Sigmoid colon (tissue), 7 donors: ENCODE results near the gene CENATAC. TPM values are rescaled to one million over a fixed set of nuclear protein-coding genes. Genes with fewer than 3 reads are reported as not detected.
"Not testable (repeated sequence)": the region's sequence is repeated elsewhere in the genome, so short reads cannot be mapped to it uniquely, and the experiment has no call there.

ENCODE experiments used
- DNase-seq: peaks from one replicate; pipeline ENCODE4 v3.0.0-alpha.2; 2019
- H3K27ac ChIP-seq, 4 donors: fragments of 200-600 bp; sonication (generic); one replicate each; pipeline ENCODE4 v1.5.1; 2016 to 2019; ENCODE audit warnings: mild to moderate bottlenecking in 1 of 4
- H3K27me3 ChIP-seq, 3 donors: fragments of 200-600 bp; sonication (generic); one replicate each; pipeline ENCODE4 v1.5.1; 2019; ENCODE audit warnings: mild to moderate bottlenecking in 1 of 3
- H3K36me3 ChIP-seq, 4 donors: fragments of 200-600 bp; sonication (generic); one replicate each; pipeline ENCODE4 v1.5.1; 2016 to 2019
- H3K4me1 ChIP-seq, 4 donors: fragments of 200-600 bp; sonication (generic); one replicate each; pipeline ENCODE4 v1.5.1; 2017 to 2019
- H3K4me3 ChIP-seq, 4 donors: fragments of 200-600 bp; sonication (generic); one replicate each; pipeline ENCODE4 v1.5.1; 2017 to 2019; ENCODE audit warnings: mild to moderate bottlenecking in 2 of 4, moderate library complexity in 1 of 4
- H3K9me3 ChIP-seq, 4 donors: fragments of 200-600 bp in 3 of 4; sonication (generic) in 3 of 4; one replicate each; pipeline versions ENCODE4 v1.5.1 to v1.6.1; 2013 to 2019
- CTCF ChIP-seq, 4 experiments: fragments of 450-650 bp in 3 of 4; fragments of 200-600 bp in 1 of 4; IDR thresholded peaks; one replicate each; pipeline ENCODE4 v1.5.1; 2016 to 2019; ENCODE audit warnings: antibody characterized with exemption in 4 of 4, mild to moderate bottlenecking in 3 of 4, moderate library complexity in 2 of 4
- EP300 ChIP-seq, 4 donors: sonication (generic); formaldehyde crosslinking; IDR thresholded peaks; one replicate each; pipeline ENCODE4 v1.6.1; 2017; ENCODE audit warnings: antibody characterized with exemption in 4 of 4
- POLR2A ChIP-seq, 2 donors: fragments of 450-650 bp; IDR thresholded peaks; one replicate each; pipeline ENCODE4 v1.6.1; 2016; ENCODE audit warnings: antibody characterized with exemption in 2 of 2, mild to moderate bottlenecking in 2 of 2, moderate library complexity in 2 of 2
- POLR2AphosphoS5 ChIP-seq, 4 donors: sonication (generic); formaldehyde crosslinking; IDR thresholded peaks; one replicate each; pipeline ENCODE4 v1.6.1; 2017; ENCODE audit warnings: antibody characterized with exemption in 4 of 4
- WGBS, 2 donors: extraction: QIAGEN DNeasy Blood & Tissue Kit; methylation state at CpG; one replicate each; pipeline ENCODE4 v1.1.7; 2013; 5-methylcytosine and 5-hydroxymethylcytosine counted together
- intact Hi-C: fragments of 100-400 bp; cut with DNase I; formaldehyde crosslinking; loops from one replicate; pipeline ENCODE4 v1.15.1; 2023
- polyA plus RNA-seq, 3 donors: library from polyadenylated mRNA; stranded (reverse); fragments of 200-250 nt; gene quantifications; one replicate each; pipeline ENCODE4 v1.2.3, GENCODE V29; 2013
- total RNA-seq, 4 donors: library from RNA; depleted of rRNA; stranded (reverse); fragments of >200 nt; gene quantifications; one replicate each; pipeline ENCODE4 v1.1.0, GENCODE V29; 2016
- donor health status: healthy with polysubstance abuse.
- donor health status: Bipolar disorder and iron deficiency.
- donor health status: healthy.

The CENATAC gene
- total and polyA plus RNA-seq, 7 donors, result 5.3 to 60.5 (median 29.6) TPM

GRCh38 chr11:118961591-118961990, 36.3 kb upstream of the CENATAC start:
- no peak overlapping the region for H3K27ac ChIP-seq

GRCh38 chr11:118969508-118969907, 28.4 kb upstream of the CENATAC start:
- H3K9me3 ChIP-seq, H3K36me3 ChIP-seq, H3K4me1 ChIP-seq, H3K4me3 ChIP-seq, DNase-seq, intact Hi-C loops, H3K27ac ChIP-seq: not testable (repeated sequence)
- H3K27me3 ChIP-seq, result peaks cover 0 to 15% (median 8%) of the 10 kb centered on the region in 3 donors
- 95 to 96% methylated on average over 2 of the region's 2 CpGs for WGBS, 2 donors

More at GRCh38 chr11:118961591-118961990, 36.3 kb upstream of the CENATAC start:
- H3K4me1 ChIP-seq, result no peaks in the 10 kb centered on the region
- H3K9me3 ChIP-seq, result no peaks in the 10 kb centered on the region
- H3K4me3 ChIP-seq, result no peak overlapping the region
- intact Hi-C loops, result no loop called here
- TF ChIP-seq CTCF (IDR thresholded peaks at IDR 0.05) (no peak), EP300 (IDR thresholded peaks at IDR 0.05) (no peak), POLR2AphosphoS5 (IDR thresholded peaks at IDR 0.05) (no peak)
- 8 to 47% methylated on average over 11 of the region's 11 CpGs for WGBS, 2 donors
- H3K27me3 ChIP-seq, result no peaks in the 10 kb centered on the region
- no peaks in the 10 kb centered on the region for H3K36me3 ChIP-seq
- DNase-seq, result no peak

GRCh38 chr11:118971646-118972045, 26.3 kb upstream of the CENATAC start, which contains the start of gene FOXR1:
Gene FOXR1, plus strand, starts transcription at chr11:118971761. Its CDS starts 171 bp downstream, at chr11:118971932.
- H3K4me1 ChIP-seq, result no peaks in the 10 kb centered on the region
- no peak within 1 kb of the TSS for H3K4me3 ChIP-seq
- TF ChIP-seq CTCF (IDR thresholded peaks at IDR 0.05) (no peak), POLR2A (IDR thresholded peaks at IDR 0.05) (no peak), POLR2AphosphoS5 (IDR thresholded peaks at IDR 0.05) (no peak), EP300 (IDR thresholded peaks at IDR 0.05) (no peak)
- H3K27ac ChIP-seq, result no peak within 1 kb of the TSS
- peaks cover 0 to 15% (median 8%) of the 10 kb centered on the region in 3 donors for H3K27me3 ChIP-seq
- H3K9me3 ChIP-seq, result no peaks in the 10 kb centered on the region
- WGBS, 2 donors, result 55 to 68% methylated on average over 33 of the region's 33 CpGs
- no peak for DNase-seq
- intact Hi-C loops, result no loop called here
- no peaks in the 10 kb centered on the region for H3K36me3 ChIP-seq

- H3K36me3 ChIP-seq, result no peaks in the 10 kb centered on the region
- H3K27ac ChIP-seq, result no peak overlapping the region
- H3K27me3 ChIP-seq, result peaks cover 0 to 20% (median 18%) of the 10 kb centered on the region in 3 donors
- no peaks in the 10 kb centered on the region for H3K9me3 ChIP-seq
- intact Hi-C loops, result no loop called here
- no peaks in the 10 kb centered on the region for H3K4me1 ChIP-seq
- 75 to 97% methylated on average over 2 of the region's 2 CpGs for WGBS, 2 donors
- DNase-seq, result no peak
- no peak overlapping the region for H3K4me3 ChIP-seq
- TF ChIP-seq POLR2AphosphoS5 (IDR thresholded peaks at IDR 0.05), result no peak
- TF ChIP-seq POLR2A (IDR thresholded peaks at IDR 0.05), result no peak
- TF ChIP-seq EP300 (IDR thresholded peaks at IDR 0.05), result no peak
- no peak for TF ChIP-seq CTCF (IDR thresholded peaks at IDR 0.05)
These were observed 24.0 kb upstream of the CENATAC start for GRCh38 chr11:118973985-118974384.

GRCh38 chr11:118975771-118976709, 21.9 kb upstream of the CENATAC start:
- Histone ChIP-seq H3K4me3 (no peak overlapping the region), H3K4me1 (peaks cover 0 to 6% (median 0%) of the 10 kb centered on the region in 4 donors), H3K9me3 (no peaks in the 10 kb centered on the region), H3K27me3 (peaks cover 0 to 22% (median 15%) of the 10 kb centered on the region in 3 donors), H3K36me3 (no peaks in the 10 kb centered on the region), H3K27ac (no peak overlapping the region)
- TF ChIP-seq POLR2A (IDR thresholded peaks at IDR 0.05) (no peak), POLR2AphosphoS5 (IDR thresholded peaks at IDR 0.05) (no peak), CTCF (IDR thresholded peaks at IDR 0.05) (no peak), EP300 (IDR thresholded peaks at IDR 0.05) (no peak)
- WGBS, 2 donors, result 77 to 83% methylated on average over 15 of the region's 15 CpGs
- intact Hi-C loops, result no loop called here
- DNase-seq, result no peak
